Measurements from ENCODE around the gene KMT5C. TPM values are rescaled to one million over a fixed set of nuclear protein-coding genes. Genes with fewer than 3 reads are reported as not detected.

The KMT5C gene
- total and polyA plus RNA-seq, 7 experiments from 2014 or later, result 0.84 to 63.3 (median 23.4) TPM

GRCh38 chr19:55341595-55342531 is 2.2 kb downstream of the KMT5C start:
- Histone ChIP-seq H3K4me1 (ENCODE audit: control insufficient read depth in 2 of 2, insufficient read depth in 2 of 2, low read length in 2 of 2) (peaks cover 8 to 15% of the 10 kb centered on the region in 2 donors), H3K27ac (ENCODE audit: low read depth, low read length) (no peak overlapping the region), H3K36me3 (ENCODE audit: control insufficient read depth in 2 of 3, insufficient read depth in 3 of 3, low read length in 3 of 3) (peaks cover 0 to 15% (median 0%) of the 10 kb centered on the region in 3 experiments), H3K4me3 (ENCODE audit: low read length) (no peak overlapping the region), H3K27me3 (ENCODE audit: control insufficient read depth in 2 of 2, insufficient read depth in 2 of 2, low read length in 2 of 2) (no peaks in the 10 kb centered on the region), H3K9me3 (ENCODE audit: control insufficient read depth in 2 of 3, low read length in 3 of 3) (no peaks in the 10 kb centered on the region)
- CTCF ChIA-PET, result no interaction called here
- Mint-ChIP-seq H3K27ac (peak overlapping the region in 6 of 9 donors; percentile 28 to 99 (median 74)), H3K4me1 (peaks cover 11 to 28% (median 24%) of the 10 kb centered on the region in 7 donors), H3K9me3 (peaks cover 0 to 4% (median 0%) of the 10 kb centered on the region in 11 donors), H3K27me3 (peaks cover 0 to 9% (median 0%) of the 10 kb centered on the region in 5 donors), H3K36me3 (peaks cover 0 to 13% (median 3%) of the 10 kb centered on the region in 5 donors), H3K4me3 (peak overlapping the region; percentile 32 to 99 (median 80))
- ATAC-seq, result no peak
- intact Hi-C loops (cut with micrococcal nuclease), result no loop called here
- POLR2A ChIA-PET, result interaction anchor here (1.0 kb wide), 2 partner anchors 10 to 64 kb away, joined by 4 to 5 read pairs; no protein-coding TSS in a partner anchor
- no peak for DNase-seq

GRCh38 chr19:55344444-55344843 is 4.8 kb downstream of the KMT5C start:
- Histone ChIP-seq H3K27me3 (ENCODE audit: control insufficient read depth in 2 of 2, insufficient read depth in 2 of 2, low read length in 2 of 2) (no peaks in the 10 kb centered on the region), H3K27ac (ENCODE audit: low read depth, low read length) (no peak overlapping the region), H3K4me1 (ENCODE audit: control insufficient read depth in 2 of 2, insufficient read depth in 2 of 2, low read length in 2 of 2) (peaks cover 0 to 9% of the 10 kb centered on the region in 2 donors), H3K36me3 (ENCODE audit: control insufficient read depth in 2 of 3, insufficient read depth in 3 of 3, low read length in 3 of 3) (peaks cover 0 to 15% (median 0%) of the 10 kb centered on the region in 3 experiments), H3K4me3 (ENCODE audit: low read length) (no peak overlapping the region), H3K9me3 (ENCODE audit: control insufficient read depth in 2 of 3, low read length in 3 of 3) (no peaks in the 10 kb centered on the region)
- H3K9me3 Mint-ChIP-seq, result peaks cover 0 to 3% (median 0%) of the 10 kb centered on the region in 11 donors
- peaks cover 0 to 13% (median 4%) of the 10 kb centered on the region in 5 donors for H3K36me3 Mint-ChIP-seq
- DNase-seq, result no peak
- peaks cover 0 to 4% (median 0%) of the 10 kb centered on the region in 5 donors for H3K27me3 Mint-ChIP-seq
- H3K4me1 Mint-ChIP-seq, result peaks cover 11 to 22% (median 15%) of the 10 kb centered on the region in 7 donors
- POLR2A ChIA-PET, result interaction anchor here (0.5 kb wide), 1 partner anchor 290 kb away, joined by 3 read pairs; no protein-coding TSS in a partner anchor
- no peak overlapping the region for H3K27ac Mint-ChIP-seq
- ATAC-seq, result no peak
- H3K4me3 Mint-ChIP-seq, result no peak overlapping the region
- CTCF ChIA-PET, result no interaction called here
- intact Hi-C loops (cut with micrococcal nuclease), result no loop called here

GRCh38 chr19:55345101-55345817 is 5.6 kb downstream of the KMT5C start:
- no peaks in the 10 kb centered on the region for H3K27me3 ChIP-seq (ENCODE audit: control insufficient read depth in 2 of 2, insufficient read depth in 2 of 2, low read length in 2 of 2)
- ChIA-PET POLR2A (no interaction called here), CTCF (no interaction called here)
- H3K27ac ChIP-seq (ENCODE audit: low read depth, low read length), result no peak overlapping the region
- Mint-ChIP-seq H3K27me3 (peaks cover 0 to 4% (median 0%) of the 10 kb centered on the region in 5 donors), H3K36me3 (peaks cover 0 to 13% (median 4%) of the 10 kb centered on the region in 5 donors), H3K9me3 (no peaks in the 10 kb centered on the region), H3K4me1 (peaks cover 9 to 17% (median 11%) of the 10 kb centered on the region in 7 donors), H3K4me3 (no peak overlapping the region), H3K27ac (peak overlapping the region in 1 of 9 donors; percentile 41)
- intact Hi-C loops (cut with micrococcal nuclease), result no loop called here
- H3K9me3 ChIP-seq (ENCODE audit: control insufficient read depth in 2 of 3, low read length in 3 of 3), result no peaks in the 10 kb centered on the region
- peaks cover 0 to 6% of the 10 kb centered on the region in 2 donors for H3K4me1 ChIP-seq (ENCODE audit: control insufficient read depth in 2 of 2, insufficient read depth in 2 of 2, low read length in 2 of 2)
- ATAC-seq (no peak), DNase-seq (no peak)
- H3K4me3 ChIP-seq (ENCODE audit: low read length), result no peak overlapping the region
- H3K36me3 ChIP-seq (ENCODE audit: control insufficient read depth in 2 of 3, insufficient read depth in 3 of 3, low read length in 3 of 3), result peaks cover 0 to 15% (median 0%) of the 10 kb centered on the region in 3 experiments

- Histone ChIP-seq H3K27me3 (ENCODE audit: control insufficient read depth in 2 of 2, insufficient read depth in 2 of 2, low read length in 2 of 2) (no peaks in the 10 kb centered on the region), H3K4me1 (ENCODE audit: control insufficient read depth in 2 of 2, insufficient read depth in 2 of 2, low read length in 2 of 2) (no peaks in the 10 kb centered on the region), H3K36me3 (ENCODE audit: control insufficient read depth in 2 of 3, insufficient read depth in 3 of 3, low read length in 3 of 3) (peaks cover 0 to 15% (median 0%) of the 10 kb centered on the region in 3 experiments), H3K9me3 (ENCODE audit: control insufficient read depth in 2 of 3, low read length in 3 of 3) (no peaks in the 10 kb centered on the region), H3K4me3 (ENCODE audit: low read length) (no peak overlapping the region), H3K27ac (ENCODE audit: low read depth, low read length) (no peak overlapping the region)
- H3K9me3 Mint-ChIP-seq, result no peaks in the 10 kb centered on the region
- peaks cover 0 to 13% (median 4%) of the 10 kb centered on the region in 5 donors for H3K36me3 Mint-ChIP-seq
- ChIA-PET POLR2A (no interaction called here), CTCF (no interaction called here)
- peaks cover 5 to 12% (median 7%) of the 10 kb centered on the region in 7 donors for H3K4me1 Mint-ChIP-seq
- no peak for ATAC-seq
- no peak overlapping the region for H3K27ac Mint-ChIP-seq
- intact Hi-C loops (cut with micrococcal nuclease), result no loop called here
- H3K4me3 Mint-ChIP-seq, result no peak overlapping the region
- H3K27me3 Mint-ChIP-seq, result peaks cover 0 to 4% (median 2%) of the 10 kb centered on the region in 5 donors
- no peak for DNase-seq
These were observed 6.4 kb downstream of the KMT5C start for GRCh38 chr19:55345818-55346724.

- ChIA-PET POLR2A (interaction anchor here (0.6 kb wide), 1 partner anchor 259 kb away, joined by 3 read pairs; no protein-coding TSS in a partner anchor), CTCF (interaction anchor here (0.7 kb wide), 1 partner anchor 42 kb away, joined by 3 read pairs; no protein-coding TSS in a partner anchor)
- Mint-ChIP-seq H3K27ac (no peak overlapping the region), H3K36me3 (peaks cover 0 to 13% (median 4%) of the 10 kb centered on the region in 5 donors), H3K4me3 (no peak overlapping the region), H3K27me3 (peaks cover 0 to 12% (median 10%) of the 10 kb centered on the region in 5 donors), H3K4me1 (peaks cover 0 to 14% (median 5%) of the 10 kb centered on the region in 7 donors), H3K9me3 (no peaks in the 10 kb centered on the region)
- Histone ChIP-seq H3K36me3 (ENCODE audit: control insufficient read depth in 2 of 3, insufficient read depth in 3 of 3, low read length in 3 of 3) (peaks cover 0 to 15% (median 0%) of the 10 kb centered on the region in 3 experiments), H3K4me3 (ENCODE audit: low read length) (no peak overlapping the region), H3K4me1 (ENCODE audit: control insufficient read depth in 2 of 2, insufficient read depth in 2 of 2, low read length in 2 of 2) (no peaks in the 10 kb centered on the region), H3K9me3 (ENCODE audit: control insufficient read depth in 2 of 3, low read length in 3 of 3) (no peaks in the 10 kb centered on the region), H3K27ac (ENCODE audit: low read depth, low read length) (no peak overlapping the region), H3K27me3 (ENCODE audit: control insufficient read depth in 2 of 2, insufficient read depth in 2 of 2, low read length in 2 of 2) (peaks cover 0 to 3% of the 10 kb centered on the region in 2 donors)
- DNase-seq (no peak), ATAC-seq (no peak)
- intact Hi-C loops (cut with micrococcal nuclease), result no loop called here
These were observed 7.2 kb downstream of the KMT5C start for GRCh38 chr19:55346725-55347441.
